A673 (cell line): Measurements from ENCODE around the gene HIP1. TPM values are rescaled to one million over a fixed set of nuclear protein-coding genes. Genes with fewer than 3 reads are reported as not detected.

ENCODE experiments used
- BruUV-seq: library from RNA; stranded (reverse); fragments of 400-500 nt; replicated peaks from 2 replicates; lab custom pipeline; 2021; lab: Mats Ljungman, UMichigan
- CTCF ChIA-PET: fragments of 300-600 bp; sonication (Branson Sonifier 250); formaldehyde crosslinking; loops from one replicate; lab custom pipeline; 2022; ENCODE audit warnings: antibody characterized with exemption; lab: Charles Lee
- POLR2A ChIA-PET: fragments of 300-600 bp; sonication (Branson Sonifier 250); formaldehyde crosslinking; loops from one replicate; lab custom pipeline; 2022; ENCODE audit warnings: antibody characterized with exemption; ENCODE audit not compliant: low non-redundant PET; lab: Charles Lee
- DNase-seq: peaks from one replicate; pipeline ENCODE4 v3.0.0-alpha.2; 2015; ENCODE audit warnings: low spot score
- H3K27ac ChIP-seq: fragments of 200-600 bp; sonication (generic); 2 replicates; pipeline ENCODE4 v1.5.1; 2016; ENCODE audit warnings: mixed run types, low read depth, mild to moderate bottlenecking, mixed read lengths, antibody characterized with exemption, low read length; ENCODE audit not compliant: poor library complexity, severe bottlenecking
- H3K27me3 ChIP-seq: fragments of 200-600 bp; sonication (generic); replicated peaks from 2 replicates; pipeline ENCODE4 v1.6.1; 2017; ENCODE audit warnings: mixed run types, low read depth, mild to moderate bottlenecking, mixed read lengths, antibody characterized with exemption, low read length; ENCODE audit not compliant: insufficient read depth, poor library complexity
- H3K36me3 ChIP-seq: fragments of 200-600 bp; sonication (generic); 2 replicates; pipeline ENCODE4 v1.6.1; 2016; ENCODE audit warnings: mixed run types, mild to moderate bottlenecking, mixed read lengths, antibody characterized with exemption, low read length; ENCODE audit not compliant: insufficient read depth, poor library complexity, severe bottlenecking
- H3K4me1 ChIP-seq: fragments of 200-600 bp; sonication (generic); 2 replicates; pipeline ENCODE4 v1.6.1; 2017; ENCODE audit warnings: mixed run types, mild to moderate bottlenecking, mixed read lengths, antibody characterized with exemption, low read length; ENCODE audit not compliant: insufficient read depth, poor library complexity, severe bottlenecking
- H3K4me3 ChIP-seq: fragments of 200-600 bp; sonication (generic); 2 replicates; pipeline ENCODE4 v1.5.1; 2016; ENCODE audit warnings: low read depth, mixed run types, mild to moderate bottlenecking, mixed read lengths, low read length; ENCODE audit not compliant: poor library complexity, severe bottlenecking
- H3K9me3 ChIP-seq: fragments of 200-600 bp; sonication (generic); 2 replicates; pipeline ENCODE4 v1.6.1; 2016; ENCODE audit warnings: mixed run types, low read depth, mild to moderate bottlenecking, mixed read lengths, antibody characterized with exemption, low read length; ENCODE audit not compliant: poor library complexity, severe bottlenecking
- CTCF ChIP-seq: fragments of 300-800, 200-600 bp; sonication (generic); conservative IDR thresholded peaks from 2 replicates; pipeline ENCODE4 v1.5.1; 2017; ENCODE audit warnings: low read depth, mild to moderate bottlenecking, antibody characterized with exemption, low read length, moderate library complexity, mixed read lengths
- EZH2 ChIP-seq: fragments of 200-600 bp; sonication (generic); IDR thresholded peaks from 2 replicates; pipeline ENCODE4 v1.6.1; 2017; ENCODE audit warnings: borderline replicate concordance, low read depth, mild to moderate bottlenecking, mixed read lengths, antibody characterized with exemption, low read length; ENCODE audit not compliant: poor library complexity, severe bottlenecking
- intact Hi-C: fragments of 100-400 bp; cut with micrococcal nuclease; formaldehyde crosslinking; loops from one replicate; pipeline ENCODE4 v1.10.0; 2022; ENCODE audit not compliant: unreplicated experiment
- total RNA-seq: library from RNA; stranded (reverse); gene quantifications from 2 replicates; pipeline ENCODE4 v1.2.3, GENCODE V29; 2021

HIP1 gene
- total RNA-seq, 1 experiment from 2014 or later, result 25.0 TPM

- Histone ChIP-seq H3K27ac (no peak overlapping the region), H3K27me3 (no peaks in the 10 kb centered on the region), H3K4me3 (no peak overlapping the region), H3K9me3 (peaks cover 22% of the 10 kb centered on the region), H3K36me3 (no peaks in the 10 kb centered on the region), H3K4me1 (peaks cover 7% of the 10 kb centered on the region)
- ChIA-PET CTCF (no interaction called here), POLR2A (no interaction called here)
- TF ChIP-seq EZH2, result no peak
- no peak for TF ChIP-seq CTCF
- no peak for DNase-seq
- intact Hi-C loops, result no loop called here
- BruUV-seq, result no TSS peak
Observed at GRCh38 chr7:75629044-75629443, 109.7 kb downstream of the HIP1 start.

DNA sequence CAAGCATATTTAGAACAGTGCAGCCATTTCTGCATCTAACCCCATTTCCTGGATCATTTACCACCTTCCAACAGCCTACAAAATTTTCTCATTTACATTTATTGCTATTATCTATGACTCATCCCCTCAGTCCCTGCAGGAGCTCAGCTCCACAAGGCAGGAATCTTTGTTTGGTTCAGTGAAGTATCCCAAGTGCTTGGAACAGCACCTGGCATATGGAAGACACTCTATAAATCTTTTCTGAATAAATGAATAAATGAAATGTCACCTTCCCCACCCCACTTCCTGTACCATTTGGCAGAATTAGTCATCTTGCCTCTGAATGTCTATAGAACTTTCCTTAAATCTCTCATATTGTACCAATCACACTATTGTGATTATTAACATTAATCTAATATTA lies 110.7 kb downstream of the HIP1 start:
- Histone ChIP-seq H3K9me3 (peaks cover 22% of the 10 kb centered on the region), H3K27me3 (no peaks in the 10 kb centered on the region), H3K27ac (no peak overlapping the region), H3K4me1 (peaks cover 17% of the 10 kb centered on the region), H3K4me3 (no peak overlapping the region), H3K36me3 (no peaks in the 10 kb centered on the region)
- intact Hi-C loops, result no loop called here
- peak; percentile 83 for DNase-seq
- ChIA-PET CTCF (no interaction called here), POLR2A (no interaction called here)
- no peak for TF ChIP-seq EZH2
- BruUV-seq, result no TSS peak

DNA sequence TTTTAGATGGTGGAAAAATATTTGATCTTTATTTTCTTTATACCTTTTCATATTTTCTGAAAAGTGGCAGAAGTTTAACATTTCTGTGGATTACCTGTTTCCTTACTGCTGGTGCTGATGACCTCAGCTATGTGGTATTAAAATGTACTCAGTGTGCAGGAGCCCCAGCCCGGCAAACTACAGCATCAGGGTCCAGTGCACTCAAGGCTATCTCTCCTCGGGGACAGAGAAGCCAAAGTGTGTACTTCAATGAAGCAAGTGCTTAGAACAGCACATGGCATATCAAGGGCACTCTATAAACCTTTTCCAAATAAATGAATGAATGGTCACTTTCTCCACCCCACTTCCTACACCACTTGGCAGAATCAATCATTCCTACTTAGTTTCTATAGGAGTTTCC lies 111.8 kb downstream of the HIP1 start:
- intact Hi-C loops, result no loop called here
- H3K9me3 ChIP-seq, result peaks cover 22% of the 10 kb centered on the region
- no peaks in the 10 kb centered on the region for H3K36me3 ChIP-seq
- ChIA-PET POLR2A (no interaction called here), CTCF (no interaction called here)
- TF ChIP-seq EZH2 (no peak), CTCF (no peak)
- no peak for DNase-seq
- H3K4me1 ChIP-seq, result peaks cover 17% of the 10 kb centered on the region
- no peak overlapping the region for H3K4me3 ChIP-seq
- BruUV-seq, result no TSS peak
- no peaks in the 10 kb centered on the region for H3K27me3 ChIP-seq
- H3K27ac ChIP-seq, result no peak overlapping the region

DNA sequence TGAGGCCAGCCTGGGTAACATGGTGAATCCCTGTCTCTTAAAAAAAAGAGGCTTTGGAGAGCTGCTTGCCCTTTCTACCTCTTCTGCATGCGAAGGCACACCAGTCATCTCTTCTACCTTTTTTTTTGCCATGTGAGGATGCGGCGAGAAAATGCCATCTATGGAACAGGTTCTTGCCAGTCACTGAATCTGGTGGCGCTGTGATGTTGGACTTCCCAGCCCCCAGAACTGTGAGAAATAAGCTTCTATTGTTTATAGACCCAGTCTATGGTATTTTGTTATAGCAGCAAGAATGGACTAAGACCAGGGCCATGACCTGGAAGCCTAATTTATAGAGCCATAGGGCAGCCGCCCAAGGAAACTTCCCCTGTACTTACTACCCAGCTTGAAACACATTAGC lies 112.9 kb downstream of the HIP1 start:
- no peak overlapping the region for H3K27ac ChIP-seq
- TF ChIP-seq CTCF (no peak), EZH2 (no peak)
- H3K4me1 ChIP-seq, result peaks cover 17% of the 10 kb centered on the region
- no peak for DNase-seq
- no peaks in the 10 kb centered on the region for H3K27me3 ChIP-seq
- intact Hi-C loops, result no loop called here
- H3K4me3 ChIP-seq, result no peak overlapping the region
- ChIA-PET CTCF (no interaction called here), POLR2A (interaction anchor here (0.5 kb wide), 1 partner anchor 100 kb away, joined by 3 read pairs; no protein-coding TSS in a partner anchor)
- no TSS peak for BruUV-seq
- H3K36me3 ChIP-seq, result no peaks in the 10 kb centered on the region
- peaks cover 22% of the 10 kb centered on the region for H3K9me3 ChIP-seq
